Subcutaneous adipose tissue (tissue), 4 donors: ENCODE data around the gene IL1RN. TPM values are rescaled to one million over a fixed set of nuclear protein-coding genes. Genes with fewer than 3 reads are reported as not detected.

Experiments
- total RNA-seq, 4 donors: library from RNA; depleted of rRNA; stranded (reverse); fragments of >200 nt; gene quantifications; one replicate each; pipeline ENCODE4 v1.1.0, GENCODE V29; 2016
- TF ChIP-seq, protein P1 (sequence below): fragments of 450-650 bp; IDR thresholded peaks from one replicate; pipeline ENCODE4 v1.5.1; 2016; ENCODE audit warnings: low read depth, mild to moderate bottlenecking, control low read depth, antibody characterized with exemption, moderate library complexity

IL1RN gene
- total RNA-seq, 4 donors from 2014 or later: 0.98 to 105 (median 6.0) TPM

DNA sequence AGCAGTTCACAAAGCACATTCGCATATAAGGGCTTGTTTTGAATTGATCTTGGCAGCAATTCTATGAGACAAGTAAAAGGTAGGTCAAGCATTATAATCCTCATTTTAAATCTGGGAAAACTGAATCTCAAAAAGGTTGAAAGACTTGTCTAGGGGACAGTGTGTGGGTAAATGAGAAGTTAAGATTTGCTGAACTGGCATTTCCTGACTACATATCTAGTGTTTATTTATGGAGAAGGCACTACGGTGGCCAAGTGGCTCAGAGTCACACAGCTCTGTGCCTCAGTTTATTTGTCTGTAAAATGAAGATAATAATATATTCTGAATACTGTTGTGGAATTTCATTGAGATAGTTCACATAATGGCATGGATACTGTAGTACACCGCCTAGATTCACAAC lies 16.3 kb upstream of the IL1RN start:
- TF ChIP-seq, protein P1, sequence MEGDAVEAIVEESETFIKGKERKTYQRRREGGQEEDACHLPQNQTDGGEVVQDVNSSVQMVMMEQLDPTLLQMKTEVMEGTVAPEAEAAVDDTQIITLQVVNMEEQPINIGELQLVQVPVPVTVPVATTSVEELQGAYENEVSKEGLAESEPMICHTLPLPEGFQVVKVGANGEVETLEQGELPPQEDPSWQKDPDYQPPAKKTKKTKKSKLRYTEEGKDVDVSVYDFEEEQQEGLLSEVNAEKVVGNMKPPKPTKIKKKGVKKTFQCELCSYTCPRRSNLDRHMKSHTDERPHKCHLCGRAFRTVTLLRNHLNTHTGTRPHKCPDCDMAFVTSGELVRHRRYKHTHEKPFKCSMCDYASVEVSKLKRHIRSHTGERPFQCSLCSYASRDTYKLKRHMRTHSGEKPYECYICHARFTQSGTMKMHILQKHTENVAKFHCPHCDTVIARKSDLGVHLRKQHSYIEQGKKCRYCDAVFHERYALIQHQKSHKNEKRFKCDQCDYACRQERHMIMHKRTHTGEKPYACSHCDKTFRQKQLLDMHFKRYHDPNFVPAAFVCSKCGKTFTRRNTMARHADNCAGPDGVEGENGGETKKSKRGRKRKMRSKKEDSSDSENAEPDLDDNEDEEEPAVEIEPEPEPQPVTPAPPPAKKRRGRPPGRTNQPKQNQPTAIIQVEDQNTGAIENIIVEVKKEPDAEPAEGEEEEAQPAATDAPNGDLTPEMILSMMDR: no peak

DNA sequence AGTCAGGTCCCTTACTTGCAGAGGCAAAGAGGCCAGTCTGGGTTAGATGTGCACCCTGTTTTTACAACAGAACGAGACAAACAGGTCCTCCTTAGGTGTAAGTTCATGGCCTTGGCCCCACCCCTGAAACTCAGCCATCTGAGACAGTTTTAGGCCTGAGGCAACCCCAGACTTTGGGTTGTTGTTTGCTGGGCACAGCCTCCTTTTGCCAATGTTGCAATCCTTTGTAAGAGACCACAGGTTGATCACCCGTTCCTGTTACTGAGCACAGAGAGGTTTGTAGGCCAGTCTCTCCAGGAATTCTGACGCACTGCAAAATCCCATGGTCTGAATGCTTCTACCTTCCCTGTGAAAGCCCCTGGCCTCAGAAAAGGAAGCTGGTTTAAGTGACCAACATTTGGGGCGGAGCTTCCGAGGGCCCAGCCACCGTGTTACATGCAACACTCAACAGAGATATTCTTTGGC lies 15.5 kb upstream of the IL1RN start:
- TF ChIP-seq, protein P1: no peak

DNA sequence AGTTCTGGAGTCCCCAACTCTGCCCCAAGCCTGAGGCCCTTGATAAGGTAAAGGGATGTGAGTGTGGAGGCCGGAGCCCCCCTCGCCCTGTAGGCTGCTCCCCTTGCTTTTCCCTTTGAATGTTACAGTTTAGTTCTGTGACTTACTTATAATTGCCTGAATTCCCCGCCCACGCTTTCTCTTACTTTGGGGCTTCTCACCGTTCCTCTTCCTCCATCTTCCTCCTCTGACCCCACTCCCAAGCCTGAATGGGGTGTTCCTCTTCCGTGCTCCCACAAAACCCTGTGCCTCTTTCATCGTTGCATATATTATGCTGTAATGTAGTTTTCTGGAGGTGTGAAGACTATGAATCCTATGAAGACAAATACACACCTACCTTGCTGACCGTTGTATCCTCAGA lies 15.0 kb upstream of the IL1RN start:
- TF ChIP-seq, protein P1: no peak

DNA sequence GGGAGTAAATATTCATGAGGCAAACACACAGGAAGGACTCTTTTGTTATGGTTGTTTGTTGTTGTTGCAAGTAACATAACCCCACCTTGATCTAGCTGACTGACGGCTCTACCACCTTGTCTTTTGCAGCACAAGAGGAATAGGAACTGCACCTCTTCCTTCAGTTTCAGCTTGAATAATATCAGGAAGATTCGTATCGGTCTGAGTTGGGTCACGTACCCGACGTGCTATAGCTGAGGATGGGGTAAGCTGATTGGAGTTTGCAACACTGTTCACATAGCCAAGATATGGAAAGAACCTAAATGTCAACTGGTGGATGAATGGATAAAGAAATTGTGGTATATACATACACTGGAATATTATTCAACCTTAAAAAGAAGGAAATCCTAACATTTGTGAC lies 14.5 kb upstream of the IL1RN start:
- TF ChIP-seq, protein P1: no peak

DNA sequence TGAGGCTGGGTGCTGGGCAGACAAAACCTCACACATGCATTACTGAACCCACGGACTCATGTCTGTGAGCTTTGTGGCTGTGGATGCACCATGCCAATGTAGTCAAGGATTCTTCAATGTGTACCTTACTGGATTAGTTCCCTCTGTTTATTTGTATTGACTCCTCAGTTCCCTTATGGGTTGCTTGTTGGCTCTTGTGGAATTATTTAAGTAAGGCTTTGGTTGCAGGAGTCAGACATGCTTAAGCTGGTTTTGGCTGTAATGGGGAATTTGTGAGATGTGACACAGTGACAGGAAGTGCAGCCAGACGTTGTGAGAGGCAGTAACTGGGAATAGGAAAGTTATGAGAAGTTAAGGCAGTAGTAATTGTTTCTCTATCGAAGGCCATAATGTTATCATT lies 13.6 kb upstream of the IL1RN start:
- TF ChIP-seq, protein P1: no peak

DNA sequence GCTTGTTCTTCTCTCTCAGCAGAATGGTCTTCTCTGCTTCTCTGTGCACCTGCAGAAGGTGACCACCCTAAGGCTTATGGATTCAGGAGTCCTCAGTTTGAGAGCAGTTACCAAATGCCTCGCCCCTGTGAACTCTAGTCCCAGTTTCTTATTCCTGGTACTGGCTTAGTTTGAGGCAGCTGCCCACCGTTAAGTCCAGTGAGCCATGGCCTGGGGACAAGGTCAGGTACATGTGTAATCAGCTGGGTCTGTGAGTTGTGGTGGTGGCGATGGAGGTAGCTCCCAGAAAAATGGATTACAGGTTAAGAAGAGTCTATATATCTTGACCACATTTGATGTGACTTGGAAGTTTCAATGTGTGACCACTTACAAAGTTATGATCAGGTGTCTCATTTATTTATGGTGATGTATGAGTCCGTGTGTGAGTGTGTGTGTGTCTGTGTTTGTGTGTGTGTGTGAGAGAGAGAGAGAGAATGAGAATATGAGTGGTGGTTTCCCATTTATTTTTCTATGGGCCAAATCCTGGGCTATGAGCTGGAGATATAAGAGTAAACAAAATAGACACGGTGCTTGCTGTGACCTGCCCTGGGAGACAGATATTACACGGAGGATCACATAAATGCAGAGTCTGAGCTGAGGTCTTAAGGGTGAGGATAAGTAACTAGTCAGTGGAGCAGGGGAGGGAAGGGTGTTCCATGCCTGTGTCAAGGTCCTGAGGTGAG lies 13.0 kb upstream of the IL1RN start:
- TF ChIP-seq, protein P1: no peak

DNA sequence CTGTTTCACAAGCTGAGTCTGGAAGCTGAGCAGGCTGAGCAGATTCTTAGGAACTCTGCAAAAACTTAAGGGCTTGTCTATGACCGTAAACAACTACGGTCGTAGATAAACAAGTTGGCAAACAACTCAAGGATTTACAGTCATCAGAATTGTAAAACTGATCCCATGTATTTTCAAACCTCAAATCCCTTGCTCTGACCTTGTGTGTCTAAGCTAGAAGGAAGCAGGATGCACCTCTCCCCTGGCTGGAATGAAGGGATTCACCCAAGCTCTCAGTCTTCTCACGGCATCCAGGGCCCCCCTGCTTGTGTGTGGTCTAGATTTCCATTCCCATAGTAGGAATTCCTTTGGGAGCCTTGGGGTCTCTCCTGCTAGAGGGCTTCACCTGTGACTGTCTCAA lies 12.4 kb upstream of the IL1RN start:
- TF ChIP-seq, protein P1: no peak
